Esophagus (tissue), 2 donors: Measurements from ENCODE around the gene CNPPD1. TPM values are rescaled to one million over a fixed set of nuclear protein-coding genes. Genes with fewer than 3 reads are reported as not detected.
"Not testable (repeated sequence)": the region's sequence is repeated elsewhere in the genome, so short reads cannot be mapped to it uniquely, and the experiment has no call there.

ENCODE experiments used
- H3K27ac ChIP-seq, 2 donors: one replicate each; pipeline ENCODE4 v1.5.1; 2013; ENCODE audit warnings: low read depth in 2 of 2, mild to moderate bottlenecking in 2 of 2, inconsistent platforms in 1 of 2, low read length in 1 of 2, moderate library complexity in 1 of 2
- H3K27me3 ChIP-seq, 2 donors: one replicate each; pipeline ENCODE4 v1.6.1; 2013; ENCODE audit warnings: low read length in 2 of 2, control low read depth in 1 of 2, mild to moderate bottlenecking in 1 of 2; ENCODE audit not compliant: insufficient read depth in 2 of 2, control insufficient read depth in 1 of 2
- H3K36me3 ChIP-seq, 2 donors: one replicate each; pipeline ENCODE4 v1.6.1; 2013; ENCODE audit warnings: low read length in 1 of 2; ENCODE audit not compliant: control insufficient read depth in 2 of 2, insufficient read depth in 2 of 2
- H3K4me1 ChIP-seq, 2 donors: one replicate each; pipeline ENCODE4 v1.6.1; 2013; ENCODE audit warnings: low read length in 1 of 2; ENCODE audit not compliant: control insufficient read depth in 2 of 2, insufficient read depth in 2 of 2
- H3K4me3 ChIP-seq, 2 donors: one replicate each; pipeline ENCODE4 v1.5.1; 2013; ENCODE audit warnings: low read length in 2 of 2, mild to moderate bottlenecking in 2 of 2, low read depth in 1 of 2, moderate library complexity in 1 of 2
- H3K9me3 ChIP-seq, 2 donors: one replicate each; pipeline ENCODE4 v1.6.1; 2013; ENCODE audit warnings: mild to moderate bottlenecking in 2 of 2, low read depth in 1 of 2, low read length in 1 of 2, moderate library complexity in 1 of 2; ENCODE audit not compliant: control insufficient read depth in 2 of 2, insufficient read depth in 1 of 2
- WGBS, 2 donors: extraction: QIAGEN DNeasy Blood & Tissue Kit; methylation state at CpG; one replicate each; pipeline ENCODE4 v1.1.7; 2013; 5-methylcytosine and 5-hydroxymethylcytosine counted together
- polyA plus RNA-seq, 2 donors: library from polyadenylated mRNA; stranded (reverse); fragments of 200-250 nt; gene quantifications; one replicate each; pipeline ENCODE4 v1.2.3, GENCODE V29; 2013
- donor health status: healthy with polysubstance abuse.
- donor health status: Bipolar disorder and iron deficiency.

The CNPPD1 gene
- polyA plus RNA-seq, 2 donors = 39.5 to 50.6 TPM

DNA sequence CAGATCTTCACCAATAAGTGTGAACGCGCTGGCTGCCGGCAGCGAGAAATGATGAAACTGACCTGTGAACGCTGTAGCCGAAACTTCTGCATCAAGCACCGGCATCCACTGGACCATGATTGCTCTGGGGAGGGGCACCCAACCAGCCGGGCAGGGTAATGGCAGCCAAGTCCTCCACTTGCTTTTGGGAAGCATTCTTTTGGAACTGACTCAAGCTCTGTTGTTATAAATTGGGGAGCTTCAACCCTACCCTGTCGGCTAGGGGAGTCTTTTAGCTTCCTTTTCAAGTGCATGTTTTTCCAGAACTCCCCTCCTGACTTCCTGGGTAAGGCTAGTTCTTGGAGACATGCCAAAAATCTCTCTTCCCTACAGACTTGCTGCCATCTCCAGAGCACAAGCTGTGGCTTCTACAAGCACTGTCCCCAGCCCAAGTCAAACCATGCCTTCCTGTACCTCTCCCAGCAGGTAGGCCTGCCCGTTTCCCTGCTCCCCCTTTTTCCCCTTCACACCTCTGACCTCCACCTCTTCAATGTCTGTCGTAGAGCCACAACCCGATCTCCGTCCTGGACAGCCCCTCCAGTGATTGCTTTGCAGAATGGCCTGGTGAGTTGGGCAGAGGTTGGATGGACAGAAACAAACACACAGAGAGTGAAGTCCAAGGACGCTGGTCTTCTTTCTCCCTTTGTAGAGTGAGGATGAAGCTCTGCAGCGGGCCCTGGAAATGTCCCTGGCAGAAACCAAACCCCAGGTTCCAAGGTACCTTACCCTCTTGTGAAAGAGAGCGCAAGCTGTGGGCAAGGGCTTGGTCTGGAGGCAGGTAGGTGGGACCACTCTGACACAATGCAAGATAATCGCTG lies 31.4 kb upstream of the CNPPD1 start:
- H3K27ac ChIP-seq = peak overlapping the region; percentile 98
- H3K27me3 ChIP-seq = no peaks in the 10 kb centered on the region
- WGBS, 2 donors = 57 to 71% methylated on average over 17 of the region's 17 CpGs
- peaks cover 5 to 35% of the 10 kb centered on the region in 2 donors for H3K36me3 ChIP-seq
- no peaks in the 10 kb centered on the region for H3K9me3 ChIP-seq
- peak overlapping the region; percentile 71 to 75 for H3K4me3 ChIP-seq
- peaks cover 0 to 13% of the 10 kb centered on the region in 2 donors for H3K4me1 ChIP-seq

DNA sequence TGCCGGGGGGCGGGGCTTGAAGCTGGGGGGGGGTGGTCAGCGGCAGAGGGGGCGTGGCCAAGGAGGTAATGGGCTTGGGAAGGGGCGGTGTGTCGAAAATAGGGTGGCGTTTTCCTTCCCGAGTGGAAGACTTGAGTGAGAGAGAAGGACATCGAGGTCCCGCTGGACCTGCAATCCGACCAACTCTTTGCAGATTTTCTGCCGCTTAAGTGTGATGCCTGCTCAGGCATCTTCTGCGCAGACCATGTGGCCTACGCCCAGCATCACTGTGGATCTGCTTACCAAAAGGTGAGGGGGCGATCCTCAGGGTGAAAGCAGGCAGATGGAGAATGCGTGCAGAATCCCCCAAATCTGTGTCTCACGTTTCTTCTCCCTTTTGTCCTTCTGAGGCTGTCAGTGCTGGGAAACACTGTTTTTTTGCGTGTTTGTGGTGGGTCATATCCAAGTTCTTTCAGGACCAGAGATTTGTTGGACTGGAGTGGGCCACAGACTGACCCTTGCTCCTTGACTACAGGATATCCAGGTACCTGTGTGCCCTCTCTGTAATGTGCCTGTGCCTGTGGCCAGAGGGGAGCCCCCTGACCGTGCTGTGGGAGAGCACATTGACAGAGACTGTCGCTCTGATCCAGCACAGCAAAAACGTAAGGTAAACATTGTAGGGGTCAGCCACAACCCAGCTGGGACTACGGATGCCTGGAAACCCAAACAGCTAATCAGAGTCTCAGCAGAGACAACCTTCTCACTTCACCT lies 30.6 kb upstream of the CNPPD1 start:
- Histone ChIP-seq H3K27ac (peak overlapping the region; percentile 98), H3K27me3 (no peaks in the 10 kb centered on the region), H3K9me3 (no peaks in the 10 kb centered on the region), H3K36me3 (peaks cover 5 to 29% of the 10 kb centered on the region in 2 donors), H3K4me3 (peak overlapping the region; percentile 71 to 75), H3K4me1 (peaks cover 0 to 13% of the 10 kb centered on the region in 2 donors)
- 10 to 15% methylated on average over 21 to 22 of the region's 22 CpGs for WGBS, 2 donors

DNA sequence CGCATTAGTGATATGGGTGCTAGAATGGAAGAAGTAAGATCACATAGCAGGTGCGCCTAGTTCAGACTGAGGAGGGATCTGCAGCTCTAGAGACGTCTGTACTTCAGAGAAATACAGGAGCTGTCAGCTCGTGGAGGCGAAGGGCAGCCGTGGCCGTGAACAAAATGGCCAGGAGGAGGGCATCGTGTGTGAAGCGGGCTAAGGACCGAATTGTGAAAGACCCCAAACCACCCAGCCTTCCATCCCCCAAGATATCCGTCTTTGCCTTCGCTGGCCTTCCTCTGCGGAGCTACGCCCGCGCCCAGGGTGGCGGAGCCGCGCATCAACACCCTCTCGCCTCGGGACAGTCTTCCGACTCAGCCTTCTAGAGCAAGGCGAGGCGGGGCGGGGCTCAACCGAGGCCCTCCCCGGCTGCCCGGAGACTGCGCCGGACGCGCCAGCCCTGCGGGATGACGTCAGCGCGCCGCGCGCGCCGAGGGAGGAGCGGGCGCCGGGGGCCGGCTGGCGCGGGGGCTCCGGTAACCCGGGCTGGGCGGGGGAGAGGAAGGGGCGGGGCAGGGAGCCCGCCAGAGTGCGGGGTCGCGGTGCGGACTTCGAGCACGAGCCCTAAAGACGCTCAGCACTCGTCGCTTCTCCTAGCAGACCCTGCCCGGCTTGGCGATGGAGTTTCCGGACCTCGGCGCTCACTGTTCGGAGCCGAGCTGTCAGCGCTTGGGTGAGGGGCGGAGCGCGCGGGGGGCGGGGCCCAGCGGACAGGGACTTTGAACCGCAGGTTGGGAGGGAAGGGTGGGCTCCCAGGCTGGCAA lies 29.8 kb upstream of the CNPPD1 start, which contains the start of gene ZFAND2B:
TSS of gene ZFAND2B (plus strand) at position 455 of the 806 bp plus-strand sequence. CDS start at position 661, 206 bp downstream.
- no peaks in the 10 kb centered on the region for H3K27me3 ChIP-seq
- peak within 1 kb of the TSS; percentile 71 to 75 for H3K4me3 ChIP-seq
- peak within 1 kb of the TSS; percentile 98 for H3K27ac ChIP-seq
- H3K36me3 ChIP-seq = peaks cover 5 to 27% of the 10 kb centered on the region in 2 donors
- WGBS, 2 donors = 0 to 1% methylated on average over 47 to 76 of the region's 76 CpGs
- H3K9me3 ChIP-seq = no peaks in the 10 kb centered on the region
- peaks cover 0 to 13% of the 10 kb centered on the region in 2 donors for H3K4me1 ChIP-seq

DNA sequence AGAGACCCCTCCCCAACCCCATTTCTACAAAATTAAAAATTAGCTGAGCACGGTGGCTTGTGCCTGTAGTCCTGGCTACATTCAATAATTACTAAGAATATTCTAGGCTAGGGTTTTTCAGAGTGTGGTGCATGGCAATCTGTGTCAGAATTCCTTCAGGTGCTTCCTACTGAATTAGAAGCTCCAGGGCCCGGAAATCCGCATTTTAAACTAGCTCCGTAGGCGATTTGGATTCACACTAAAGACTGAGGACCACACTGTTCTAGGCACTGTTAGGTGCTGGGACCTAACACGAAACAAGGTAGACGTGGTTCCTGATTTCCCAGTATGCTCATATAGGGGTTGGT lies 29.2 kb upstream of the CNPPD1 start:
- H3K27me3 ChIP-seq = no peaks in the 10 kb centered on the region
- 15 to 16% methylated on average over 7 of the region's 7 CpGs for WGBS, 2 donors
- H3K4me3 ChIP-seq = peak overlapping the region; percentile 71 to 75

DNA sequence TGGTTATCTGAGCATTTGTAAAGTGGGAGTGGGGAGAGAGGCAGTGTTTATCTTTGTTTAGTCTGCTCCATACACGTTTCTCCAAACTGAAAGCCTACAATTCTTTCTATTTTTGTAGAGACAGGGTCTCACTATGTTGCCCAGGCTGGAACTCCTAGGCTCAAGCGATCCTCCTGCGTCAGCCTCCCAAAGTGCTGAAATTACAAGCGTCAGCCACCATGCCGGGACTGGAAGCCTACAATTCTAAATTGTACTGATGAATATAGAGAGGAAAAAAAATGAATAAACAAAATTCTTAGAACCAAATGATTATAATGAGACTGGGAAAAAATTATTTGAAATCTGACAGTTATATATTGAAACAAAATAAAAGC lies 28.4 kb upstream of the CNPPD1 start:
- no peaks in the 10 kb centered on the region for H3K9me3 ChIP-seq
- H3K4me1 ChIP-seq = peaks cover 0 to 13% of the 10 kb centered on the region in 2 donors
- 85 to 86% methylated on average over 5 of the region's 5 CpGs for WGBS, 2 donors
- H3K27me3 ChIP-seq = no peaks in the 10 kb centered on the region
- no peak overlapping the region for H3K27ac ChIP-seq
- no peak overlapping the region for H3K4me3 ChIP-seq
- peaks cover 0 to 17% of the 10 kb centered on the region in 2 donors for H3K36me3 ChIP-seq

More for the DNA sequence above, 29.2 kb upstream of the CNPPD1 start:
- Histone ChIP-seq H3K9me3 (no peaks in the 10 kb centered on the region), H3K27ac (peak overlapping the region; percentile 98), H3K36me3 (peaks cover 4 to 25% of the 10 kb centered on the region in 2 donors), H3K4me1 (peaks cover 0 to 13% of the 10 kb centered on the region in 2 donors)

DNA sequence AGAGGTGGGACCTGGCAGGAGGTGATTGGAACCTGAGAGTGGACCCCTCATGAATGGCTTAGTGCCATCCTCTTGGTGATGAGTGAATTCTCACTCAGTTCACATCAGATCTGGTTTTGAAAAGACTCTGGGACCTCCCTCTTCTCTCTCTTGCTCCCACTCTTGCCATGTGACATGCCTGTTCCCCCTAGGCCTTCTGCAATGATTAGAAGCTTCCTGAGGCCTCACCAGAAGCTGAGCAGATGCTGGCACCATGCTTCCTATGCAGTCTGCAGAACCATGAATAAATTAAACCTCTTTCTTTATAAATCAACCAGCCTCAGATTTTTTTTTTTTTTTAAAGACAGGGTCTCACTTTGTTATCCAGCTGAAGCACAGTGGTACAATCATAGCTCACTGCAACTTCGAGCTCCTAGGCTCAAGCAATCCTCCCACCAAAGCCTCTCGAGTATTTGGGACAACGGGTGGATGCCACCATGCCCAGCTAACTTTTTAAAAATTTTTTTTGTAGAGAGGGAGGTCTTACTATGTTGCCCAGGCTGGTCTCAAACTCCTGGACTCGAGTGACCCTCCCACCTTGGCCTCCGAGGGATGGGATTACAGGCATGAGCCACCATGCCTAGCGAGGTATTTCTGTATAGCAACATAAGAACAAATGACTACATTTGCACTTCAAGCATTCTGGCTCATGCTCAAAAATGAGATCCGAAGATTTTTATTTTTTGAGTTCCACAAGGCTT lies 27.9 kb upstream of the CNPPD1 start:
- H3K4me1 ChIP-seq = peaks cover 0 to 13% of the 10 kb centered on the region in 2 donors
- H3K9me3 ChIP-seq = no peaks in the 10 kb centered on the region
- H3K36me3 ChIP-seq = peaks cover 0 to 13% of the 10 kb centered on the region in 2 donors
- no peaks in the 10 kb centered on the region for H3K27me3 ChIP-seq
- no peak overlapping the region for H3K4me3 ChIP-seq
- H3K27ac ChIP-seq = no peak overlapping the region
- WGBS, 2 donors = 92 to 93% methylated on average over 7 of the region's 7 CpGs

DNA sequence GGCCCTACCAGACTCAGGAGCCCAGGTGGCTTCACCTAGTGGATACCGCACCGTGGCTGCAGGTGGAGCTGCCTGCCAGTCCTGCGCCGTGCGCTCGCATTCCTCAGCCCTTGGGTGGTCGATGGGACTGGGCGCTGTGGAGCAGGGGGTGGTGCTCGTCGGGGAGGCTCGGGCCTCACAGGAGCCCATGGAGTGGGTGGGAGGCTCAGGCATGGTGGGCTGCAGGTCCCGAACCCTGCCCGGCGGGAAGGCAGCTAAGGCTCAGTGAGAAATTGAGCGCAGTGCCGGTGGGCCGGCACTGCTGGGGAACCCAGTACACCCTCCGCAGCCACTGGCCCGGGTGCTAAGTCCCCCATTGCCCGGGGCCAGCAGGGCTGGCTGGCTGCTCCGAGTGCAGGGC lies 24.6 kb upstream of the CNPPD1 start:
- whole genome bisulfite sequencing, 2 donors = 86 to 89% methylated on average over 14 to 21 of the region's 21 CpGs
- not testable (repeated sequence) for H3K36me3 ChIP-seq, H3K4me3 ChIP-seq, H3K9me3 ChIP-seq, H3K27me3 ChIP-seq, H3K4me1 ChIP-seq, H3K27ac ChIP-seq

DNA sequence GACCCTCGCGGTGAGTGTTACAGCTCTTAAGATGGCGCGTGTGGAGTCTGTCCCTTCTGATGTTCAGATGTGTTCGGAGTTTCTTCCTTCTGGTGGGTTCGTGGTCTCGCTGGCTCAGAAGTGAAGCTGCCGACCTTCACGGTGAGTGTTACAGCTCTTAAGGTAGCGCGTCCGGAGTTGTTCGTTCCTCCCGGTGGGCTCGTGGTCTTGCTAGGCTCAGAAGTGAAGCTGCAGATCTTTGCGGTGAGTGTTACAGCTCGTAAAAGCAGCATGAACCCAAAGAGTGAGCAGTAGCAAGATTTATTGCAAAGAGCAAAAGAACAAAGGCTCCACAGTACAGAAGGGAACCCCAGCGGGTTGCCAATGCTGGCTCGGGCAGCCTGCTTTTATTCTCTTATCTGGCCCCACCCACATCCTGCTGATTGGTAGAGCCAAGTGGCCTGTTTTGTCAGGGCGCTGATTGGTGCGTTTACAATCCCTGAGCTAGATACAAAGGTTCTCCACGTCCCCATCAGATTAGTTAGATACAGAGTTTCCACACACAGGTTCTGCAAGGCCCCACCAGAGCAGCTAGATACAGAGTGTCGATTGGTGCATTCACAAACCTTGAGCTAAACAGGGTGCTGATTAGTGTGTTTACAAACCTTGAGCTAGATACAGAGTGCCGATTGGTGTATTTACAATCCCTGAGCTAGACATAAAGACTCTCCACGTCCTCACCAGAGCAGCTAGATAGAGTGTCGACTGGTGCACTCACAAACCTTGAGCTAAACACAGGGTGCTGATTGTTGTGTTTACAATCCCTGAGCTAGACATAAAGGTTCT lies 24.0 kb upstream of the CNPPD1 start:
- H3K27ac ChIP-seq = not testable (repeated sequence)
- WGBS, 2 donors = 77 to 81% methylated on average over 24 to 25 of the region's 26 CpGs

More for the DNA sequence above, 24.0 kb upstream of the CNPPD1 start:
- not testable (repeated sequence) for H3K36me3 ChIP-seq, H3K9me3 ChIP-seq, H3K27me3 ChIP-seq, H3K4me1 ChIP-seq, H3K4me3 ChIP-seq
